KMS-11 (cell line): ENCODE data around the gene PRKACG.
"Not testable (repeated sequence)": the region's sequence is repeated elsewhere in the genome, so short reads cannot be mapped to it uniquely, and the experiment has no call there.

Experiments
- H2AFZ ChIP-seq: fragments of 200-600 bp; sonication (generic); 2 replicates; pipeline ENCODE4 v1.6.1; 2016; ENCODE audit warnings: antibody characterized with exemption, mixed run types, low read depth
- H3K27ac ChIP-seq: fragments of 200-600 bp; sonication (generic); 2 replicates; pipeline ENCODE4 v1.6.1; 2016; ENCODE audit warnings: mild to moderate bottlenecking, mixed run types
- H3K27me3 ChIP-seq: fragments of 200-600 bp; sonication (generic); 2 replicates; pipeline ENCODE4 v1.6.1; 2017; ENCODE audit warnings: mild to moderate bottlenecking, low read depth, mixed run types, moderate library complexity; ENCODE audit not compliant: insufficient read depth
- H3K36me3 ChIP-seq: fragments of 200-600 bp; sonication (generic); 2 replicates; pipeline ENCODE4 v1.6.1; 2017; ENCODE audit warnings: mild to moderate bottlenecking, mixed run types; ENCODE audit not compliant: insufficient read depth
- H3K4me1 ChIP-seq: fragments of 200-600 bp; sonication (generic); 2 replicates; pipeline ENCODE4 v1.6.1; 2016; ENCODE audit warnings: mild to moderate bottlenecking, low read depth, mixed run types; ENCODE audit not compliant: poor library complexity, severe bottlenecking
- H3K4me2 ChIP-seq: fragments of 200-600 bp; sonication (generic); 2 replicates; pipeline ENCODE4 v1.7.0; 2016; ENCODE audit warnings: mild to moderate bottlenecking, mixed run types
- H3K4me3 ChIP-seq: fragments of 200-600 bp; sonication (generic); IDR thresholded peaks from 2 replicates; pipeline ENCODE4 v1.6.1; 2017; ENCODE audit warnings: low read depth, low read length, mixed read lengths; ENCODE audit not compliant: insufficient read depth
- H3K79me2 ChIP-seq: fragments of 200-600 bp; sonication (generic); 2 replicates; pipeline ENCODE4 v1.6.1; 2016; ENCODE audit warnings: low read depth, mixed run types; ENCODE audit not compliant: insufficient read depth
- H3K9ac ChIP-seq: fragments of 200-600 bp; sonication (generic); 2 replicates; pipeline ENCODE4 v1.6.1; 2016; ENCODE audit warnings: mild to moderate bottlenecking, mixed run types
- H4K20me1 ChIP-seq: fragments of 200-600 bp; sonication (generic); 2 replicates; pipeline ENCODE4 v1.6.1; 2016; ENCODE audit warnings: mild to moderate bottlenecking, mixed run types; ENCODE audit not compliant: insufficient read depth
- TF ChIP-seq, protein P1 (sequence below): fragments of 200-600 bp; sonication (generic); conservative IDR thresholded peaks from 2 replicates; pipeline ENCODE4 v1.6.1; 2017; ENCODE audit warnings: low read depth, mild to moderate bottlenecking, antibody characterized with exemption, low read length, moderate library complexity, mixed read lengths

PRKACG gene

DNA sequence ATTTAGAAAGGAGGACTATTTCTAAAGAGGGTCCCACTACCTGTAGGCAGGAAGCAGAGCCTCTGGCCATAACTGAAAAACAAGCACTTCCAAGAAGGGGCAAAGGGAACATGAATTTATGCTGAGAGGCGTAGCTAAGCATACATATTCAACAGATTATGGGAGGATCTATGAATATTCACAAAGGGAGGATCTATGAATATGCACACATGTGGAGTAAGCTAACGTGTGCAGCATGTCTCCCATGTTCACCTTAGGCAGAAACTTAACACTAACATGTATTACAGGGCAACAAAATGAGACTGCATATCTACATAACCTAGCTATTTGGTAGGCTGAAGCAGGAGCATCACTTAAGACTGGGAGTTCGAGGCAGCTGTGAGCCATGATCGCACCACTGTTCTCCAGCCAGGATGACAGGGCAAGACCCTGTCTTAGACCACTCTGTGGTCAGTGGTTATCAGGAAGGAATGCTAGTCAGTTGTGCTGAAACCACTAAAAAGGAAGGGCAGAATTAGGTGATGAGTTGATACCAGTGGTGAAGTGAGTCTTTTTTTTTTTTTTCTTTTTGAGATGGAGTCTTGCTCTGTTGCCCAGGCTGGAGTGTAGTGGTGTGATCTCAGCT, 42.4 kb upstream of the PRKACG start:
- Histone ChIP-seq H3K27ac (no peak overlapping the region), H3K27me3 (no peaks in the 10 kb centered on the region), H3K4me2 (no peak overlapping the region), H4K20me1 (no peaks in the 10 kb centered on the region), H3K36me3 (no peaks in the 10 kb centered on the region; the same call in 1 of the 2 replicates), H3K79me2 (no peaks in the 10 kb centered on the region), H3K4me1 (peaks cover 3% of the 10 kb centered on the region), H3K9ac (no peak overlapping the region), H2AFZ (no peak overlapping the region), H3K4me3 (no peak overlapping the region)
- TF ChIP-seq, protein P1, sequence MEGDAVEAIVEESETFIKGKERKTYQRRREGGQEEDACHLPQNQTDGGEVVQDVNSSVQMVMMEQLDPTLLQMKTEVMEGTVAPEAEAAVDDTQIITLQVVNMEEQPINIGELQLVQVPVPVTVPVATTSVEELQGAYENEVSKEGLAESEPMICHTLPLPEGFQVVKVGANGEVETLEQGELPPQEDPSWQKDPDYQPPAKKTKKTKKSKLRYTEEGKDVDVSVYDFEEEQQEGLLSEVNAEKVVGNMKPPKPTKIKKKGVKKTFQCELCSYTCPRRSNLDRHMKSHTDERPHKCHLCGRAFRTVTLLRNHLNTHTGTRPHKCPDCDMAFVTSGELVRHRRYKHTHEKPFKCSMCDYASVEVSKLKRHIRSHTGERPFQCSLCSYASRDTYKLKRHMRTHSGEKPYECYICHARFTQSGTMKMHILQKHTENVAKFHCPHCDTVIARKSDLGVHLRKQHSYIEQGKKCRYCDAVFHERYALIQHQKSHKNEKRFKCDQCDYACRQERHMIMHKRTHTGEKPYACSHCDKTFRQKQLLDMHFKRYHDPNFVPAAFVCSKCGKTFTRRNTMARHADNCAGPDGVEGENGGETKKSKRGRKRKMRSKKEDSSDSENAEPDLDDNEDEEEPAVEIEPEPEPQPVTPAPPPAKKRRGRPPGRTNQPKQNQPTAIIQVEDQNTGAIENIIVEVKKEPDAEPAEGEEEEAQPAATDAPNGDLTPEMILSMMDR: no peak

DNA sequence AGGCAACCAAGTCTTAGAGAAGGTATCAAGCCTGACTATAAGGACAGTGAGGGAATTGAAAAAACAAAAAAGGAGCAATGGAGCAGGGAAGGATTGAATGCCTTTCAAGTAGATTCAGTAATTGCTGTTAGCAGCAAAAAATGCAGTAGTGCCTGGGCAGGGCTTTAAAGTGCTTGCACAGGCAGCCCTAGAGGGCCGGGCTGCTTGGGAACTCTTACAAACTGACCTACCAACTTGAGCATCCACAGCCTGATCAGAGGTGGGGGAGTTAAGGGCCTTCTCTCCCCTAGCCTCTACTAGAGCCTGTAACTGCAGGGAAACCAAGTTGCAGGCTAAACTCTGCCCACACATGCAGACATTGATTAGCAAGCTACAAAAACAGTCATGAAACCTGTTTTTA, 41.1 kb upstream of the PRKACG start:
- Histone ChIP-seq H3K27me3 (no peaks in the 10 kb centered on the region), H3K4me1 (peaks cover 3% of the 10 kb centered on the region), H3K4me3 (no peak overlapping the region), H3K36me3 (no peaks in the 10 kb centered on the region; the same call in 1 of the 2 replicates), H3K27ac (no peak overlapping the region), H3K79me2 (no peaks in the 10 kb centered on the region), H3K4me2 (no peak overlapping the region), H2AFZ (no peak overlapping the region), H3K9ac (no peak overlapping the region), H4K20me1 (no peaks in the 10 kb centered on the region)
- TF ChIP-seq, protein P1: no peak

DNA sequence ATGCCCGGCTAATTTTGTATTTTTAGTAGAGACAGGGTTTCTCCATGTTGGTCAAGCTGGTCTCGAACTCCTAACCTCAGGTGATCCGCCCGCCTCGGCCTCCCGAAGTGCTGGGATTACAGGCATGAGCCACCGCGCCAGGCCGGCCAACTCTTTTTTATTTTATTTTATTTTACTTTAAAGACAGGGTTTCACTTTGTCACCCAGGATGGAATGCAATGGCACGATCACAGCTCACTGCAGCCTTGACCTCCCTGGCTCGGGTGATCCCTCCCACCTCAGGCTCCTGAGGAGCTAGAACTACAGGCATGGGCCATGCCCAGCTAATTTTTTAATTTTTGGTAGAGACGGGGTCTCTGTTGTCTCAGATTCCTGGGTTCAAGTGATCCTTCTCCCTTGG, 37.0 kb upstream of the PRKACG start:
- H3K27ac ChIP-seq, H3K4me2 ChIP-seq, H4K20me1 ChIP-seq, H3K27me3 ChIP-seq, H3K4me3 ChIP-seq, H3K4me1 ChIP-seq, H3K36me3 ChIP-seq, H3K9ac ChIP-seq, H2AFZ ChIP-seq: not testable (repeated sequence)
- H3K79me2 ChIP-seq: peaks cover 11% of the 10 kb centered on the region; the same call in 1 of the 2 replicates

DNA sequence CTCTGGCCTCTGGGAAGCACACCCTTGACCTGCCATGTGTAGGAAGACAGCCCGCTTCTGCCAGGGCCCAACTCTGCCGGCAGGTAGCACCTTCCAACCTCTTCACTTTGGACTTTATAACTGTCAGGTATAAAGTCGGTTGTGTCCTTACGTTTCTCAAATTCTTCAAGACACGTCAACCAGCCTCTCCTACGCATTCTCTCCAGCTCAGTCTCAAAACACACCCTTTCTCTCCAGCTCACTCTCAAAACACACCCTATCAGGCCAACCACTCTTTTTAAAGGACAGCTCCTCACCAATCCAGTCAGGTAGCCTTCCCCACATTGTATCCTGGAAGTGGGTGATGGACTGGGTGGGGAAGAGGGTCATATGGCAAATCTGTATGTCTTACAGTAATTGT, 35.2 kb upstream of the PRKACG start:
- H3K4me2 ChIP-seq: no peak overlapping the region
- H2AFZ ChIP-seq: no peak overlapping the region
- H3K4me3 ChIP-seq: no peak overlapping the region
- no peaks in the 10 kb centered on the region for H3K27me3 ChIP-seq
- no peaks in the 10 kb centered on the region for H4K20me1 ChIP-seq
- no peaks in the 10 kb centered on the region; the same call in 1 of the 2 replicates for H3K36me3 ChIP-seq
- H3K79me2 ChIP-seq: peaks cover 22% of the 10 kb centered on the region
- TF ChIP-seq, protein P1: no peak
- no peak overlapping the region for H3K9ac ChIP-seq
- H3K27ac ChIP-seq: no peak overlapping the region
- peaks cover 24% of the 10 kb centered on the region for H3K4me1 ChIP-seq

DNA sequence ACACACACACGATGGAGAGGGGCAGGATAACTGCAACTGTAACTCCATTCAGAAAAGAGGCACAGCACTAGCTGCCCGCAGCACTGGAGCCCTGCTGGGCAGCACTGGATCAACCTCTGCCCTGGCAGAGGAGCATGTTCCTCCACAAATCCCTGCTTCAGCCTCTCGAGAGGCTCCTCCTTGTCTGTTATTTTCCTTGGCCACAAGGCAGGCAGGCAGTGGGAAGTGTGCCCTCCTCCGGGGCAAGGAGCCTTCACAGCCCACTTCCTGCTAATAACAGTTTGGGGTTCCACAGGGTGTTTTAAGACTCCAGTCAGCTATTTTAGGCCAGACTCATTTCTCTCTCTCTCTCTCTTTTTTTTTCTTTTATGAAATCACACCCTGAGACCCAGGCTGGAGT, 33.5 kb upstream of the PRKACG start:
- Histone ChIP-seq H3K36me3 (no peaks in the 10 kb centered on the region; the same call in 1 of the 2 replicates), H3K27me3 (no peaks in the 10 kb centered on the region), H3K27ac (no peak overlapping the region), H3K4me1 (peaks cover 41% of the 10 kb centered on the region), H2AFZ (no peak overlapping the region), H4K20me1 (no peaks in the 10 kb centered on the region), H3K4me3 (no peak overlapping the region), H3K9ac (no peak overlapping the region), H3K4me2 (no peak overlapping the region), H3K79me2 (peaks cover 39% of the 10 kb centered on the region)
- TF ChIP-seq, protein P1: no peak
